GM19452 (cell line): ENCODE results near the gene APOF.
"Not testable (repeated sequence)": the region's sequence is repeated elsewhere in the genome, so short reads cannot be mapped to it uniquely, and the experiment has no call there.

Experiments
- ATAC-seq: cut with Tn5 transposase; IDR thresholded peaks from one replicate; pipeline ENCODE4 v1.9.1; 2021; ENCODE audit not compliant: unreplicated experiment

Gene APOF

GRCh38 chr12:56333679-56334489 lies 28.8 kb downstream of the APOF start, which contains the start of gene PAN2:
TSS of gene PAN2 (minus strand) at chr12:56334000. CDS start at chr12:56333094, 906 bp downstream.
- peak; percentile 90 for ATAC-seq

GRCh38 chr12:56333197-56333678 lies 29.4 kb downstream of the APOF start:
- ATAC-seq = no peak

GRCh38 chr12:56332512-56333196 lies 30.0 kb downstream of the APOF start:
- no peak for ATAC-seq

GRCh38 chr12:56330936-56331490 lies 31.6 kb downstream of the APOF start:
- no peak for ATAC-seq

- ATAC-seq = no peak
These were observed 36.1 kb downstream of the APOF start for GRCh38 chr12:56326533-56326932.

- ATAC-seq = no peak
These were observed 36.5 kb downstream of the APOF start for GRCh38 chr12:56326126-56326525.

- ATAC-seq = no peak
These were observed 38.5 kb downstream of the APOF start for GRCh38 chr12:56324206-56324605.

GRCh38 chr12:56321610-56322009 lies 41.0 kb downstream of the APOF start:
- ATAC-seq = not testable (repeated sequence)

- ATAC-seq = no peak
These were observed 41.6 kb downstream of the APOF start for GRCh38 chr12:56321027-56321426.

GRCh38 chr12:56317675-56318074 lies 45.0 kb downstream of the APOF start:
- ATAC-seq = no peak

- ATAC-seq = peak; percentile 88
These were observed 46.8 kb downstream of the APOF start, which contains the start of gene CNPY2 for GRCh38 chr12:56315622-56316473. TSS of gene CNPY2 (minus strand) at chr12:56315988. CDS start at chr12:56315217, 771 bp downstream.

- no peak for ATAC-seq
These were observed 47.4 kb downstream of the APOF start for GRCh38 chr12:56315249-56315621.

GRCh38 chr12:56311003-56311402 lies 51.7 kb downstream of the APOF start:
- no peak for ATAC-seq
